ENCODE results near the gene WNT7B. TPM values are rescaled to one million over a fixed set of nuclear protein-coding genes. Genes with fewer than 3 reads are reported as not detected.

The WNT7B gene
- total RNA-seq, 6 experiments from 2014 or later, result 0.07 to 0.14 (median 0.09) TPM; not detected in 1

GRCh38 chr22:45888221-45889092 lies 88.5 kb downstream of the WNT7B start:
- Mint-ChIP-seq H3K36me3 (ENCODE audit: low read depth) (no peaks in the 10 kb centered on the region), H3K4me1 (ENCODE audit: low read depth) (no peaks in the 10 kb centered on the region; the same call in 1 of the 2 replicates), H3K27ac (no peak overlapping the region), H3K9me3 (no peaks in the 10 kb centered on the region), H3K27me3 (ENCODE audit: insufficient read depth) (peaks cover 24% of the 10 kb centered on the region), H3K4me3 (no peak overlapping the region)
- TF ChIP-seq, protein P1, sequence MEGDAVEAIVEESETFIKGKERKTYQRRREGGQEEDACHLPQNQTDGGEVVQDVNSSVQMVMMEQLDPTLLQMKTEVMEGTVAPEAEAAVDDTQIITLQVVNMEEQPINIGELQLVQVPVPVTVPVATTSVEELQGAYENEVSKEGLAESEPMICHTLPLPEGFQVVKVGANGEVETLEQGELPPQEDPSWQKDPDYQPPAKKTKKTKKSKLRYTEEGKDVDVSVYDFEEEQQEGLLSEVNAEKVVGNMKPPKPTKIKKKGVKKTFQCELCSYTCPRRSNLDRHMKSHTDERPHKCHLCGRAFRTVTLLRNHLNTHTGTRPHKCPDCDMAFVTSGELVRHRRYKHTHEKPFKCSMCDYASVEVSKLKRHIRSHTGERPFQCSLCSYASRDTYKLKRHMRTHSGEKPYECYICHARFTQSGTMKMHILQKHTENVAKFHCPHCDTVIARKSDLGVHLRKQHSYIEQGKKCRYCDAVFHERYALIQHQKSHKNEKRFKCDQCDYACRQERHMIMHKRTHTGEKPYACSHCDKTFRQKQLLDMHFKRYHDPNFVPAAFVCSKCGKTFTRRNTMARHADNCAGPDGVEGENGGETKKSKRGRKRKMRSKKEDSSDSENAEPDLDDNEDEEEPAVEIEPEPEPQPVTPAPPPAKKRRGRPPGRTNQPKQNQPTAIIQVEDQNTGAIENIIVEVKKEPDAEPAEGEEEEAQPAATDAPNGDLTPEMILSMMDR (IDR thresholded peaks at IDR 0.05), result no peak
- DNase-seq, result no peak

DNA sequence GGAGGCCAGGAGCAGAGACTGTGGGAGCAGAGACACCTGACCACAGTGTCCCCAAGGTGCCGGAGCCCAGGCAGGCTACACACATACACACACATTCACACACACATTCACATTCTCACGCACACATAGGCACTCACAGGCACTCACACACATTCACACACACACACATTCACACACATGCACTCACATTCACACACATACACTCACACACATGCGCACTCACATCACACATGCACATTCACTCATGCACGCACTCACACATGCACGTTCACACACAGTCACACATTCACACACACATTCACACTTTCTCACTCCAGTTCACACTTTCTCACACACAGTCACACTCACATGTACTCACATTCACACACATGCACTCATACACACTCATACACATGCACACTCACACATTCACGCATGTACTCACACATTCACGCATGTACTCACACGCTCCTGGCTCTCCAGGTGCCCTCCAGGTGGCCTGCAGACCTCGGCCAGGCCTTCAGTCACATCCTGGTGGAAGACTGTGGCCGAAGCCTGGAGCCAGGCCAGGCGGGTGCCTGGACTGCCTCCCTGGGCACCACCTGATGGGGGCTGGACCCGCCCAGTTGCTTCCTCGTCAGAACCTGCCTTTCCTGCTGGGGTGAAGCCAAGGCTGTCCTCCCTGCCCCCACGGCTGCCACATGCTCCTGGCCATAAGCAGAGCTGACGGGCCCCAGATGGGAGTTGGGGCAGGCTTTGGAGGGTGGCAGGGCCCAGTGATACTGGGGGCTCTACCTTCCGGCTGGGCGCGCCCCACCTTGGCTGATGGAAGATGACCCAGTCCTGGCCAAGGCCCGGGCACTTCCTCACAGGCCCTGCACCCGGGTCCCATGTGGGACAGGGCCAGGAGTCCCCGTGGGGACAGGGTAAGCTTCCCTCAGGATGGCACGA lies 89.5 kb downstream of the WNT7B start:
- H3K36me3 Mint-ChIP-seq (ENCODE audit: low read depth), result no peaks in the 10 kb centered on the region
- TF ChIP-seq, protein P1 (IDR thresholded peaks at IDR 0.05), result no peak
- DNase-seq, result no peak
- H3K27ac Mint-ChIP-seq, result no peak overlapping the region
- H3K4me1 Mint-ChIP-seq (ENCODE audit: low read depth), result no peaks in the 10 kb centered on the region
- H3K4me3 Mint-ChIP-seq, result no peak overlapping the region
- H3K27me3 Mint-ChIP-seq (ENCODE audit: insufficient read depth), result peaks cover 29% of the 10 kb centered on the region
- no peaks in the 10 kb centered on the region for H3K9me3 Mint-ChIP-seq

GRCh38 chr22:45886540-45886939 lies 90.4 kb downstream of the WNT7B start:
- no peak for DNase-seq
- Mint-ChIP-seq H3K4me3 (no peak overlapping the region), H3K36me3 (ENCODE audit: low read depth) (no peaks in the 10 kb centered on the region), H3K27ac (no peak overlapping the region), H3K27me3 (ENCODE audit: insufficient read depth) (peaks cover 26% of the 10 kb centered on the region), H3K4me1 (ENCODE audit: low read depth) (no peaks in the 10 kb centered on the region), H3K9me3 (no peaks in the 10 kb centered on the region)
- TF ChIP-seq, protein P1 (IDR thresholded peaks at IDR 0.05), result no peak

GRCh38 chr22:45885941-45886395 lies 91.0 kb downstream of the WNT7B start:
- no peak overlapping the region for H3K4me3 Mint-ChIP-seq
- H3K27me3 Mint-ChIP-seq (ENCODE audit: insufficient read depth), result peaks cover 20% of the 10 kb centered on the region
- H3K9me3 Mint-ChIP-seq, result no peaks in the 10 kb centered on the region
- TF ChIP-seq, protein P1 (IDR thresholded peaks at IDR 0.05), result no peak
- DNase-seq, result no peak
- H3K4me1 Mint-ChIP-seq (ENCODE audit: low read depth), result no peaks in the 10 kb centered on the region
- H3K27ac Mint-ChIP-seq, result no peak overlapping the region
- H3K36me3 Mint-ChIP-seq (ENCODE audit: low read depth), result no peaks in the 10 kb centered on the region

DNA sequence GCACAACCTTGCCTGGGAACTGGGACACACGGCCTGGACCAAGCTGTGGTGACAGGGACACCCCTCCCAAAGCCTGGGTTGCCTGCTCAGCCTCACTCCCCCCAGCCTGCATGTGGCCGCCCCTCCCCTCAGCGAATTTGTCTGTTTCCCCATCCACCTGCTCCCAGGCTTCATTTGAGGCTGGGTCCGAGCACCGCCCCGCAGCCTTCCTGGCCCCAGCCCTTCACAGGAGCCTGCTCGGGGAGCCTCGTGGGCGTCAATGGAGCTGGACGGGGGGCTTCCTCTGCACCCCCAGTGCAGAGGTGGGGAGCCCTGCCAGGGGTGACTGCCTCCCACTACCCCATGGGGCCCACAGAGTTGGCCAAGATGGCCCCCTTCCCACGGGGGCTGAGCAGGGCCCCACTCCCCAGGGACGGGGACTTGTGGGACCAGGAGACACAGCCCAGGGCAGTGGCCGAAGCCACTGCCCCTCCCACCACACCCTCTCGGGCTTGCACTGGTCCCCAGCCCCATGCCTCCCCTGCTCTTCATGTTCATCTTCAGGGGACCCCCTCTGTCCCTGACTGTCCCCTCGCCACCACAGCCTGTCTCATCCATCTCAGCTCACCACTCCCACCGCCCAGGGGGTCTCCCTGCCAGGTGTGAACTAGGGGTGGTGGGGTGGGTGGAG lies 91.7 kb downstream of the WNT7B start:
- peaks cover 26% of the 10 kb centered on the region for H3K27me3 Mint-ChIP-seq (ENCODE audit: insufficient read depth)
- H3K4me3 Mint-ChIP-seq, result no peak overlapping the region
- no peaks in the 10 kb centered on the region for H3K4me1 Mint-ChIP-seq (ENCODE audit: low read depth)
- H3K27ac Mint-ChIP-seq, result no peak overlapping the region
- no peak for DNase-seq
- H3K9me3 Mint-ChIP-seq, result no peaks in the 10 kb centered on the region
- H3K36me3 Mint-ChIP-seq (ENCODE audit: low read depth), result no peaks in the 10 kb centered on the region
- TF ChIP-seq, protein P1 (IDR thresholded peaks at IDR 0.05), result no peak
